ENCODE data around the gene REG4. TPM values are rescaled to one million over a fixed set of nuclear protein-coding genes. Genes with fewer than 3 reads are reported as not detected.

Gene REG4
- total RNA-seq, 1 donor from 2014 or later = 4.3 TPM

DNA sequence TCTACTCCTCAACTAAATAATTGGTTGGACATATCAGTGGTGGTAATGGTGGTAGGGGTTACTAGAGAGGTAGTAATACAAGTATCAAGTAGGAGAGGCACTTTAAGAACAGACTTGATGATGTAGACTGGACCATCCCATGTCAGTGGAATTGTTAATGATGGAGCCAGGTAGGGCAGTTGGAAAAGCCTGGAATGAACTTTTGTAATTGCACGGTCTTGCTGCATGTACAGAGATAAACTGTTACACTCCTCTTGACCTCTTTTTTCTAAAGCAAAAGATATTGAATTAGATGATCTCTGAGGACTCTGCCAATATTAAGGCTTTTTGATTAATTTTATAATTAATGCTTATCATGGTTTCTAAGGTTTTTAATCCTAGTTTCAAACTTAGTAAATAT, 48.3 kb downstream of the REG4 start:
- H3K36me3 Mint-ChIP-seq = no peaks in the 10 kb centered on the region
- H3K27me3 Mint-ChIP-seq = no peaks in the 10 kb centered on the region
- H3K4me1 Mint-ChIP-seq (ENCODE audit: unreplicated experiment) = peaks cover 22% of the 10 kb centered on the region
- TF ChIP-seq, protein P1, sequence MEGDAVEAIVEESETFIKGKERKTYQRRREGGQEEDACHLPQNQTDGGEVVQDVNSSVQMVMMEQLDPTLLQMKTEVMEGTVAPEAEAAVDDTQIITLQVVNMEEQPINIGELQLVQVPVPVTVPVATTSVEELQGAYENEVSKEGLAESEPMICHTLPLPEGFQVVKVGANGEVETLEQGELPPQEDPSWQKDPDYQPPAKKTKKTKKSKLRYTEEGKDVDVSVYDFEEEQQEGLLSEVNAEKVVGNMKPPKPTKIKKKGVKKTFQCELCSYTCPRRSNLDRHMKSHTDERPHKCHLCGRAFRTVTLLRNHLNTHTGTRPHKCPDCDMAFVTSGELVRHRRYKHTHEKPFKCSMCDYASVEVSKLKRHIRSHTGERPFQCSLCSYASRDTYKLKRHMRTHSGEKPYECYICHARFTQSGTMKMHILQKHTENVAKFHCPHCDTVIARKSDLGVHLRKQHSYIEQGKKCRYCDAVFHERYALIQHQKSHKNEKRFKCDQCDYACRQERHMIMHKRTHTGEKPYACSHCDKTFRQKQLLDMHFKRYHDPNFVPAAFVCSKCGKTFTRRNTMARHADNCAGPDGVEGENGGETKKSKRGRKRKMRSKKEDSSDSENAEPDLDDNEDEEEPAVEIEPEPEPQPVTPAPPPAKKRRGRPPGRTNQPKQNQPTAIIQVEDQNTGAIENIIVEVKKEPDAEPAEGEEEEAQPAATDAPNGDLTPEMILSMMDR (conservative IDR thresholded peaks at IDR 0.05) = no peak
- H3K9me3 Mint-ChIP-seq = no peaks in the 10 kb centered on the region
- no peak overlapping the region for H3K4me3 Mint-ChIP-seq
- no peak overlapping the region for H3K27ac Mint-ChIP-seq
- DNase-seq (ENCODE audit: extremely low spot score, unreplicated experiment) = no peak

GRCh38 chr1:119762409-119762808, 48.9 kb downstream of the REG4 start:
- TF ChIP-seq, protein P1 (conservative IDR thresholded peaks at IDR 0.05) = no peak
- H3K27ac Mint-ChIP-seq = no peak overlapping the region
- no peaks in the 10 kb centered on the region for H3K36me3 Mint-ChIP-seq
- no peaks in the 10 kb centered on the region for H3K27me3 Mint-ChIP-seq
- H3K4me3 Mint-ChIP-seq = no peak overlapping the region
- peaks cover 19% of the 10 kb centered on the region for H3K4me1 Mint-ChIP-seq (ENCODE audit: unreplicated experiment)
- no peaks in the 10 kb centered on the region for H3K9me3 Mint-ChIP-seq
- DNase-seq (ENCODE audit: extremely low spot score, unreplicated experiment) = no peak

GRCh38 chr1:119758584-119758983, 52.7 kb downstream of the REG4 start:
- no peaks in the 10 kb centered on the region for H3K36me3 Mint-ChIP-seq
- H3K4me1 Mint-ChIP-seq (ENCODE audit: unreplicated experiment) = no peaks in the 10 kb centered on the region
- no peak overlapping the region for H3K27ac Mint-ChIP-seq
- no peaks in the 10 kb centered on the region for H3K9me3 Mint-ChIP-seq
- H3K27me3 Mint-ChIP-seq = no peaks in the 10 kb centered on the region
- no peak for DNase-seq (ENCODE audit: extremely low spot score, unreplicated experiment)
- TF ChIP-seq, protein P1 (conservative IDR thresholded peaks at IDR 0.05) = no peak
- no peak overlapping the region for H3K4me3 Mint-ChIP-seq

DNA sequence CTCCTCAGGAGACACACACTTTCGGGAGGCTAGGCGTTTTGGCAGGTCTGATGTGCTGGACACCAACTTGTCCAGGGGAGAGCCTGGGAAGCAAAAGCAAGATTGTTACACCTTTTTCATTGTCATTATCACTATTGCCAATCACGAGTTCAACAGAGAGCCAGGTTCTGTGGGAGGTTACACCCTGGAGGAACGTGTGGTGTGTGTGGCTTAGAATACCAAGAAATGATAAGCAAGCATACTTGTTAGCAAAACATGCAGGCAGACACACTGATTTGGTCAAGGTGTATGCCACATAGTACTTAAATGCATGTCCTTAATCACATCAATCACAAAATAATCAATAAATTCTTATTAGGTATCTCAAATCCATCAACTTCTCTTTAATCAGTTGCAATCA, 58.7 kb downstream of the REG4 start:
- DNase-seq (ENCODE audit: extremely low spot score, unreplicated experiment) = no peak
- Mint-ChIP-seq H3K4me1 (ENCODE audit: unreplicated experiment) (no peaks in the 10 kb centered on the region), H3K4me3 (no peak overlapping the region), H3K27ac (no peak overlapping the region), H3K27me3 (peaks cover 4% of the 10 kb centered on the region), H3K9me3 (no peaks in the 10 kb centered on the region), H3K36me3 (no peaks in the 10 kb centered on the region)
- TF ChIP-seq, protein P1 (conservative IDR thresholded peaks at IDR 0.05) = no peak

- DNase-seq (ENCODE audit: extremely low spot score, unreplicated experiment) = peak; percentile 18
- Mint-ChIP-seq H3K27ac (no peak overlapping the region), H3K36me3 (peaks cover 11% of the 10 kb centered on the region), H3K9me3 (no peaks in the 10 kb centered on the region), H3K4me3 (no peak overlapping the region), H3K27me3 (peaks cover 4% of the 10 kb centered on the region), H3K4me1 (ENCODE audit: unreplicated experiment) (peaks cover 13% of the 10 kb centered on the region)
- TF ChIP-seq, protein P1 (conservative IDR thresholded peaks at IDR 0.05) = no peak
Measured at GRCh38 chr1:119748040-119748439, 63.2 kb downstream of the REG4 start.

GRCh38 chr1:119747451-119747850, 63.8 kb downstream of the REG4 start:
- Mint-ChIP-seq H3K4me1 (ENCODE audit: unreplicated experiment) (peaks cover 13% of the 10 kb centered on the region), H3K27me3 (peaks cover 4% of the 10 kb centered on the region), H3K4me3 (no peak overlapping the region), H3K27ac (no peak overlapping the region), H3K36me3 (peaks cover 11% of the 10 kb centered on the region), H3K9me3 (no peaks in the 10 kb centered on the region)
- TF ChIP-seq, protein P1 (conservative IDR thresholded peaks at IDR 0.05) = no peak
- no peak for DNase-seq (ENCODE audit: extremely low spot score, unreplicated experiment)

All from type B pancreatic cell (in vitro differentiated cells).